Measurements from ENCODE around the gene UBN2.
A peak's percentile ranks its signal among the peaks of the same experiment; 100 is the strongest.
"Not testable (repeated sequence)": the region's sequence is repeated elsewhere in the genome, so short reads cannot be mapped to it uniquely, and the experiment has no call there.

UBN2 gene

DNA sequence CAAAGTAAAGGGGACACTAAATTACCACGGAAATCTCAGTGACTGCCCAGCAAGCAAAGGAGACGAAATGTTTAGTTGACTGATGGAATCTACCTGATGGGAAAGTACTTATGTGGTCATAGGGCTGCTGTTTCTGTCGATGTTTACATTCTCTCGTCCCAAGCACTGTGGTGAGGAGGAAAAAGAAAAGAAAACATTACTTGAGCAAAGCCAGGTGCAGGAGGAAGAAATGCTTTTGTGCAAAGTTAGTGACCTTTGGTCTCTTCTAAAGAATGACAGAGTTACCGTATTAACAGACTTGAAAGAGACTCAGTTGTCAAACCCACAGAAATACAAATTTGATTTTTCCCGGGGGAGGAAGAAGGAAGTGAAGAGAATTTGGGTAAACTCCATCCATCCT, 66.8 kb downstream of the UBN2 start:
- no peak for DNase-seq (ENCODE audit: low read depth)

DNA sequence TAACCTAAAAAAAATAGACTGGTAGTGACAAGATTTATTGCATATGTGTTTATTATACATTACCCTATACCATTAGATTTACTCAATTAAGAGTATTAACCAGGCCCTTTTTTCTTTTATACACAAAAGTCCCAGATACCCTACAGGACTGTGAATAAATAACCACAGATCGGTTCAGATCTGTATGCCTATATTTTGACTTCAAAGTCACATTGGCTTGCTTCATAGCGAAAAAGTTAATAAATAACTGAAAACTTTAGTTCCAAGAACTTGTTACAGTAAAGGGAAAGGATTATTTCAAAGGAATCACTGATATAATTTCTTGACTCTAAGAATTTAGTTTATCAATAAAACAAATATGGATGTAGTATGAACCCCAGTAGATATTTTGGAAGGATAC, 68.3 kb downstream of the UBN2 start:
- no peak for DNase-seq (ENCODE audit: low read depth)

DNA sequence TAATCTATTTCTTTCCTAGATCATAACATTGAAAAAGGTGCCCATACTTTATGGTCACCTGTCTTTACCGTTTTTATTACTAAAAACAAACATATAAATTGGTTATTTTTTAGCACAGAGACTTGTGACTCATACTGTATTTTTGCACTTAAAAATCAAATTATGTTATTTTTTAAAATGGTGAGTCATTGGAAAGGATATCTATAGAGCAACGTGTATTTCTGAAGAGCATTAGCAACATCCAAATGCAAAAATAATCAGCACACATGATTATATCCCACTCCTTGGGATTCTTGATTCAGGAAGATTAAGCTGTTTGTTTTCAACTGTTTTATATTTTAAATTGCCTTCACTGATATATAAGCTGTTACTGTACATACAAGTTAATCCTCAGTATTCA, 69.4 kb downstream of the UBN2 start:
- DNase-seq (ENCODE audit: low read depth), result no peak

DNA sequence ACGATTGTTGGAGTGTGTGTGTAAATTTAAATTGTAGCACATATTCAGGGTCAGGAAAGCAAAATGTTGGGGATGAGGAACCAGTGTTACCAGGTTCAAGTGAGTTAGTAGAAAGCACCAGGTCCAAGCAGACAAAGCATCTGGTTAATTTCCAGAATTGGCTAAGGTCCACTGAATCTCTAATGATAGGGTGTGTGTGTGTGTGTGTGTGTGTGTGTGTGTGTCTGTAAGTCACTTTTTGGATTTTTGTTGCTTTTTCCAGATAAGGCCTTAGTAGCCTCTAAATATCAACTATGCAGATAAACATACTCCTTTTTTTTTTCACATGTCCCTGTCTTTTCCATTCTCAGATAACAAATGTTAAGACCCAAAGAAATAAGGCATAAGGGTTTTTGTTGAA, 73.5 kb downstream of the UBN2 start:
- no peak for DNase-seq (ENCODE audit: low read depth)

DNA sequence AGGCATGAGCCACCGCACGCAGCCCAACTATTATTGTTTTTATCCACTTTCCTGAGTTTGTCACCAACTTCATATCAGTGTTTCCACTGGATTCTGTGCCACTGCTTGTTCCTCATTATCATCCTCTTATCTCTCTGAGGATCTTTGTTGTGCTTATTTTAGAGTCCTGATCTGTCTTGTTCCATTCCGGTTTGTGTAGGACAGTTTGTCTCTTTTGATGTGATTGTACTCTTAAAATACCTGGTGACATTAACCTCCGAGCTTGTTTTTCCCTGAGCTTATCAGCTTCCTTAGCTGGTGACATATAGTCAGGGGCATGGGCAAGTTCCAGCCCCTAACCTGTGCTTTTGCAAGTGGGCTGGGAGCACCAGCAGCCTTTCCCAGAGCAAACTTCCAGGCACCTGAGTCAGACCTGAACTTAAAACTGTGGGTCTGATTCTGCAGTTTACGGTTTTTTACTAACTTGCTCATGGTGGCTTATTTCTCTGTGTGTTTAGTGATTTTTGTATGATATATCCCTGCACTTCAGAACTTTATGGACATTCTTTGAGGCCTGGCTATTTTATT, 87.0 kb downstream of the UBN2 start:
- no peak for DNase-seq (ENCODE audit: low read depth)

DNA sequence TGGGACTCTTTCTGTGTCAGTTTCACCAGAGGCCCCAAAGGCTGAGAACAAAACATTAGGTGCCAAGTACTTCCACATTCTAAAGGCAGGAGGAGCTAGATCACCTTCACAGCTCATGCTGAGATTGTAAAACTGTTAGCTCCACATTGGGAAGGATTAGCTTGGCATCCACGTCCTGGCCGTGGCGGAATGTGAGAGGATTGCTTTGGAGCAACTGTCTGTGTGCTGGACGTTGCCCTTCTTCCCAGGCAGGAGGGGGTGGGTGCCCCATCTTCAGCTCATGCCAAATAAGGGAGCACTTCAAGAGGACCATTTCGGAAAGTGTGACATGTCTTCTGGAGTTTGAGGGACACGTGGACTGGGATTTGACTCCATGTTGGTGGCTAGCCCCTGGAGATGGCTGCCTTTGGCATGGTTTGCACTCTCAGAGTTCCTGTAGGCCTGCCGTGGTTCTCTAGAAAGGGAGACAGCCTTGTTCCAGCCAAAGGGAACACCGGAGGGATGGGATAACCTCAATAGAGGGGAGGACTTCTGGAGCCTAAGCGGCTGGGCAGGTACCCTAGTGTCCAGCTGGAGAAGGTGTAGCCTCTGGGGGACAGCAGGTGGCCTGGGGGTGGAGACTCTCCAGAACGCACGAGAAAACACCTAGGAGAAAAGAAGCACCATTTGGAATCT, 90.2 kb downstream of the UBN2 start:
- DNase-seq (ENCODE audit: low read depth), result peak; percentile 20

DNA sequence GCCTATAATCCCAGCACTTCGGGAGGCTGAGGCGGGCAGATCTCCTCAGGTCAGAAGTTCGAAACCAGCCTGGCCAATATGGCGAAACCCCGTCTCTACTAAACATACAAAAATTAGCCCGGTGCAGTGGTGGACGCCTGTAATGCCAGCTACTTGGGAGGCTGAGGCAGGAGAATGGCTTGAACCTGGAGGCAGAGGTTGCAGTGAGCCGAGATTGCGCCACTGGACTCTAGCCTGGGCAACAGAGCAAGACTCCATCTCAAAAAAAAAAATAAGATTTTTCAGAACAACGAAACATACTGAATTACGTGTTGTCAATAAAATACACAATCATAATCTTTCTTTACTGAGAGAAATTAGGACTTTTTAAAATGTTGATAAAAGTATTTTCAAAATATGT, 93.7 kb downstream of the UBN2 start:
- not testable (repeated sequence) for DNase-seq (ENCODE audit: low read depth)

DNA sequence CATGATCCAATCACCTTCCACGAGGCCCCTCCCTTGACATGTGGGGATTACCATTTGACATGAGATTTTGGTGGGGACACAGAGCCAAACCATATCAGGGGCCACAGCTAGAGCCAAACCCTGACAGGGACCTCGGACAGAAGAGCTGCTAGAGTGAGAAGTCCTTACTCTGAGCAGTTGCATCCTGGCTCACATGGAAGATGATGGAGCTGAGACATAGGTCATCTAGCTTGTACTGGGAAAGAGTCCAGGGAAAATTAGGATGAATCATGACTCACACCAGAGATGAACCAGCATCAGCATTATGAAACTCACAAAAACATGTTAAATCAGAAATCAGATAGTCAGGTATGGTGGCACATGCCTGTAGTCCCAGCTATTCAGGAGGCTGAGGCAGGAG, 97.3 kb downstream of the UBN2 start:
- DNase-seq (ENCODE audit: low read depth), result peak; percentile 89

DNA sequence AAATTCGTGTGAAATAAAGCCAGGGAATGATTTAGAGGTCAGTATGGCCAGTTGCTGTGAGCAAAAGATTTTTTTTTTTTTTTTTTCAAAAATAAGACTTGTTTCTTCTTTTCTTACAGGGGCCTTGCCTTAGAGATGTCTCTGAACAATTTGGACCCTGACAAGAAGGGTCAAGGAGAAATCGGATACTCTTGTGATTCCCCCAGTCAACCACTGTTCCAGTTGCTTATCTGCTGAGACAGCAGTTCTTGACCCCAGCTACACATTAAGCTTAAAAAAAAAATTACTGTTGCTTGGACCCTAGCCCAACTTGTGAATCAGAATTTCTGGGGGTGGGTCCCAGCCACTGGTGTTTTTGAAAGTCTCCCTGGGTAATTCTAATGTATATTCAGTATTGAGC, 98.1 kb downstream of the UBN2 start:
- no peak for DNase-seq (ENCODE audit: low read depth)

DNA sequence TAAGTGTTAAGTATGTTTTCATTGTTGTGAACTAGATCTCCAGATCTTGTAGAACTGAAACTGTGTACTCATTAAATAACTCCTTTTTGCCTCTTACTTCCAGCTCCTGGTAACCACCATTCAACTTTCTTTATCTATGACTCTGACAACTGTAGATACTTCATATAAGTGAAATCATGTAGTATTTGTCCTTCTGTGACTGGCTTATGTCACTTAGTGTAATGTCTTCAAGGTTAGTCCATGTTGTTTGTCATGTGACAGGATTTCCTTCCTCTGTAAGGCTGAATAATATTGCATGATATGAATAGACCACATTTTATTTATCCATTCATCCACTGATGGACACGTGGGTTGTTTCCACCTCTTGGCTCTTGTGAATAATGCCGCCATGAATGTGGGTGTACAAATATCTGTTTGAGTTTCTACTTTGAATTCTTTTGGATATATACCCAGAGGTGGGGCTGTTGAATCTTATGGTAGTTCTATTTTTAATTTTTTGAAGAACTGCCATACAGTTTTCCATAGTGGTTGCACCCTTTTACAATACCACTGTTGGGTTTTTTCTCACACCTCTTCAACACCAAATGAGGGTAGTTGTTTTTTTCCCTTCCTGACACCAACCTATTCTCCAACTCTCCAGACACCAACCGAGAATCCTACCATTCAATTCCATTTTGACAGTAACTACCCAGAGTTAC, 99.4 kb downstream of the UBN2 start:
- DNase-seq (ENCODE audit: low read depth), result no peak

DNA sequence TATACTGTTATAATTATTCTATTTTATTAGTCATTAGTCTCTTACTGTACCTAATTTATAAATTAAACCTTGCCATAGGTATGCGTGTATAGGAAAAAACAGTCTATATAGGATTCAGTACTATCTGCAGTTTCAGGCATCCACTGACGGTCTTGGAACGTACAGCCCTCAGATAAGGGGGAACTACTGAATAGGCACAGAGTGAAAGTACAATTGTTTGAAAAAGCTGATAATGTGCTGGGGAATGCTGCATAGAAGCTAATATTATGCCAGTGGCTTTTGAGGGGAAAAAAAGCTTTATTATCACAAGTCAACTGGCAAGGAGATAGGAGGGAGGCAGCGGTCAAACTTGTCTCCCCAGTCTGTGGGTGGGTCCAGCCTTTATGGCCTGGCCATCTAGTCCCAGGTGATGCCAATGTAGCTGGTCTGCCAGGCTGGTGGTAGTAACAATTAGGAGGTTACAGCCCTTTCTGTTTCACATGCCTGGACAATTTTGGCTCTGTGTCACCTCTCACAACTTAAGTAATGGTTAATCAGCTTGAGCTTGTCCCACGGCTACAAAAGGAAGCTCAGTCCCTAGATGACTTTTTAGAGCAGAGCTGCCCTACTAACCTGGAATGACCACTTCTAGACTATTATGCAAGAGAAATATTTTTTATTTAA, 101.8 kb downstream of the UBN2 start:
- DNase-seq (ENCODE audit: low read depth), result no peak

DNA sequence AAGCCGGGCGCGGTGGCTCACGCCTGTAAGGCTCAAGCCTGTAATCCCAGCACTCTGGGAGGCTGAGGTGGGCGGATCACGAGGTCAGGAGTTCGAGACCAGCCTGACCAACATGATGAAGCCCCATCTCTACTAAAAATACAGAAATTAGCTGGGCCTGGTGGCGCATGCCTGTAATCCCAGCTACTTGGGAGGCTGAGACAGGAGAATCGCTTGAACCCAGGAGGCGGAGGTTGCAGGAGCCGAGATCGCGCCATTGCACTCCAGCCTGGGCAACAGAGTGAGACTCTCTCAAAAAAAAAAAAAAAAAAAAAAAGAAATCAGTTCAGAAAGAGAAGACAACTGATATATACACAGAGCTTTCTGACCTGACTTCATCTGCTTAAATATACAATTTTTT, 102.4 kb downstream of the UBN2 start:
- DNase-seq (ENCODE audit: low read depth), result not testable (repeated sequence)

DNA sequence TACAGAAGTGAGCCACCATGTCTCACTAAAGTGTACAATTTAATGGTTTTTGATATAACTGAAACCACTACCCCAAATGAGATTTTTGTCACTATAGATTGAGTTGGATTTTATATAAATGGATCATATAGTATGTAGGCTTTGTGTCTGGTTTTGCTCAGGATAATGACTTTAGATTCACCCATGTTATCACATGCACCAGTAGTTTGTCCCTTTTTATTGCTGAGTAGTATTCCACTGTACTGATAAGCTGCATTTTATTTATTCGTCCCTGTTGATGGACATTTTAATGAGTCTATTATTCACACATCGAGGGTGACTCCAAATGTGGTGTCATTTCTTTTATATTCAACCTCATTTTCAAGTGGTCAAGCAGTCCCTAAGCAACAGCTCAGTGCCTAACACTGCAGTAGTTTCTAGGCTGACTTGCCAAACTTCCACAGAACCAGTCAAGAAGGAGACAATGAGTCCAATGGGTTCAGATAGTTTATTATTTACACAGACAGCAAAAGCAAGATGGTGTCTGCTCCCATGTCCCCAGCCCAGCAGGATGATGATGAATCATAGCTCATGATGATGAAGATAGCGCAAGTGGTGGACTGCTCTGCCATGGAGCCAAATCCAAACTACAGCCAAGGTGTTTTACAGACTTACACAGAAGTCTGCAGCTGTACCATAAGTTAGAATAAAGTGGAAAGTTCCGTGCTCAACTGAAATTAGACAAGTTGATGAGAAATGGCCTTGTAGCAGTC, 103.5 kb downstream of the UBN2 start:
- DNase-seq (ENCODE audit: low read depth), result no peak

DNA sequence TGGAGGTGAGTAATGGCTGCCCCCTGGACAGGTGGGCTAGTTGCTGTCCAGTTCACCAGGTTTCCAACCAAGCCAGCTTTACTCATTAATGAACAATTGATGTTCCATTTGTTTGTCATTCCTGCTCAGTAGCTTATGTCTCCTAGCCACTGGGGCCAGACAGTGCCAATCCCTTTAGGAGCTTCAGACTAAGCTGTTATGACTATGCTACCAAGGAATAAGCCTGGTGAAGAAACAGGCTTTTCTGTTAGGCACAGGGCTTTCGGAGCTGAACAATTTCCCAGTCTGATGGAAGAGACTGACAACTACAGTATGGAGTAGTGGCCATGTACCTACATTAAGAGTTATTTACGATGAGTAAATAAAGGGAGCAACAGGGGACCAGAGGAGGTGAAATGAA, 108.0 kb downstream of the UBN2 start:
- no peak for DNase-seq (ENCODE audit: low read depth)

DNA sequence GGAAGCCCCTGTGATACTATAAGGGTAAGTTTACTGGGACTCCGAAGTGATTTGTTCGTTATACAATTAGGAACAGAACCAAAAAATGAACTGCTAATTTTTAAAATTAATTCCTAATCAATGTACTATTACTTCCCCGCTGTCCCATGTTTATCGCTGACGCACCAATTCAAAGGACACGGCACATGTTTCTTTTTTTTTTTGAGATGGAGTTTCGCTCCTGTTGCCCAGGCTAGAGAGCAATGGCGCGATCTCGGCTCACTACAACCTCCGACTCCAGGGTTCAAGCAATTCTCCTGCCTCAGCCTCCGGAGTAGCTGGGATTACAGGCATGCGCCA, 108.6 kb downstream of the UBN2 start:
- DNase-seq (ENCODE audit: low read depth), result no peak

DNA sequence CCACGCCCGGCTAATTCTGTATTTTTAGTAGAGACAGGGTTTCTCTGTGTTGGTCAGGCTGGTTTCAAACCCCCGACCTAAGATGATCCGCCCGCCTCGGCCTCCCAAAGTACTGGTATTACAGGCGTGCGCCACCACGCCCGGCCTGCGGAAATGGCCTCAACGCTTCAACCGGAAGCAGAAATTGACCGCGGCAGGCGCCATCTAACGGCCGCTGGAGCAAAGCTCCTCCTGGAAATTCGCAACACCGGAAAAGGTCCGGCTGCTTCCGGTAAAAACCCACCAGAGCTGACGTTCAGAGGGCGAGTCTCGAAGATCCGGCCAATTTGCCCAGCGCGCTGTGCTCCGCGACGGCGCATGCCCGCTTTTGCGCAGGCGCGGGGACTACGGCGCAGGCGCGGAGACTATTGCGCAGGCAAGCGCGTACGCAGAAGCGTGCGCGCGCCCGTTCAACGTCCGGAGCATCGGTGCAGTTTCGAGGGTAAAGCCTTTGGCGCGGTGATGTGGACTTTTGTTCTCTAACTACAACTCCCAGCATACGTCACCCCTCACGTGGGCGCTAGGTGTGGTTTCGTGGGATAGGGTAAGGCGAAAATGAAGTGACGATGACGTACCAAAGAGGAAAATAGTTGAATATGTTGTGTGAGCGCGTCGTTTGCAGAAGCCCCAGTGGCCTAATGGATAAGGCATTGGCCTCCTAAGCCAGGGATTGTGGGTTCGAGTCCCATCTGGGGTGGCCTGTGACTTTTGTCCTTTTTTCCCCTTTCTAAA, 109.2 kb downstream of the UBN2 start:
- DNase-seq (ENCODE audit: low read depth), result peak; percentile 99

DNA sequence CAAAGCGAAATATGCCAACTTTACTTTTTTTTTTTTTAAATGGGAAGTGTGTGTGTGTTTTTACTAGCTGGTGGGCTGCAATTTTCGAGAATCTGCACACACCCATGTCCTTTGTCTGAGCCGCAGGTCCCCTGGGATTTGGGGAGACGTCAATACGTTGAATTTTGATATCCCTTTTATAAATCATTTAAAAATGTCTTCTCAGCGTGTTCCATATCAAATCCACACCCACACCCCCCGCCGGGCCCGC, 109.7 kb downstream of the UBN2 start:
- DNase-seq (ENCODE audit: low read depth), result no peak

DNA sequence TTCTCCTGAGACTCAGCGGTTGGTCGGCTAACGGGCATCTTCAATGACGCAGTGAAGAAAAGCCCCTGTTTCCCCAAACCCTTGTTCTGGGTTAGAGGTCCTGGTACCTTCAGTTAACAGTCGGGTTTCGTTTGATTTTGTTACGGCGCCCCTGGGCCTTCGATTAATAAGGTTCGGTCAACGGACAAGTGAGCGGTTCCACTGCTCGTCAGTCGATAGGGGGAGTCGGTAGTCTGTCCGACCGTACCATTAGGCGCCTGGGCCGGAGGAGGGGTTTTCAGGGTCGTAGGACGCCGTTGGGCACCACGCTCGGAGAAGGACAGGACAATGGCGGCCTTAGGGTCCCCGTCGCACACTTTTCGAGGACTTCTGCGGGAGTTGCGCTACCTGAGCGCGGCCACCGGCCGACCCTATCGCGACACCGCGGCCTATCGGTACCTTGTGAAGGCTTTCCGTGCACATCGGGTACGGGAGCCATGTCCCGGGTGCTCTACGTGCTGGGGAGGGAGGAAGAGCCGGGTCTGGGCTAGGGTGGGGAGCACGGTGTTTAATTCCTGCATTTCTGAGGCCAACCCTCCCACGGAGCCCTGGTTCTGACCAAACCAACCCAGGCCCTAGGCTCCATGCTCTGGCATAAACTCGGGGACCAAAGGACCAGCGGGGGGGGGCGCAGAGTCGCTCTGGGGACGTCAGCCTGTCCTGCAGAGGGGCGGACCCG, 110.2 kb downstream of the UBN2 start, which contains the start of gene FMC1:
FMC1 (plus strand) TSS at position 280 of the 718 bp plus-strand sequence; CDS start at position 328, 48 bp downstream.
- peak; percentile 88 for DNase-seq (ENCODE audit: low read depth)

DNA sequence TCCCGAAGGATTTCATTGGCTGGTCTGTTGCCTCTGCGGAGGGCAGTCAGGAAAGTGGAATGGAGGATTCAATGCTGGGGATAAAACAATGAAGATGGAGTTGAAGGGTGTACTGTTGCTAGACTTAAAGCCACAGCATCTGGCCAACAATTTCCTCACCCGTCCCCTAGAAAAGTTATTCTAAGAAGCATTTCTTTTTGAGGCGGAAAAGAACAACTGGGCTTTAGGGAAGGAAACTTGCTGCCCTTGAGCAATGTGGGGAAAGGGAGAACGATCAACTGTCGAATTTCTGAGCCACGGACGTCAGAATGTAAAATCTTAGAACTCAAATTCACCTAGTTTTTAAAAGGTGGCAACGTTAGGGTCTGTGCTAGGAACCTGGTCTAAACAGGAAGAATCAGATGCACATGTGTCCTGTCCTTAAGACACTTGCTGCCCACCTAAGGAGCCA, 110.8 kb downstream of the UBN2 start:
- DNase-seq (ENCODE audit: low read depth), result no peak

DNA sequence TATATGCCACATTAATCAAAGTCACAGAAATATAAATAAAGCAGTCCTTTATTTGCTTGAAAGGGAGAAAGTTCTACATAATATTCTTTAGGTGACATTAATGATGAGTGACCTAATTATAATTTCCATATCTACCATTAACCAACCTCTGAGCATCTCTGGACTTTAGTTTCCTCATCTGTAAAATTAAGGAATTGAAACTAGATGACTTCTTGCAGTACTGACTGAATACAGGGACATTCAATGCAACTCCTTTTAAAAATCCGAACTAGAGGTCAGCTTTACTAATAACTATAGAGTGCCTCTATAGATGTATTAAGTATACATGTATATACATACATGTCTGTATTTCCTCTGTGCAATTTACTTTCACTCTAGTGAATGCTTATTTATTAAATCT, 114.0 kb downstream of the UBN2 start:
- DNase-seq (ENCODE audit: low read depth), result no peak

DNA sequence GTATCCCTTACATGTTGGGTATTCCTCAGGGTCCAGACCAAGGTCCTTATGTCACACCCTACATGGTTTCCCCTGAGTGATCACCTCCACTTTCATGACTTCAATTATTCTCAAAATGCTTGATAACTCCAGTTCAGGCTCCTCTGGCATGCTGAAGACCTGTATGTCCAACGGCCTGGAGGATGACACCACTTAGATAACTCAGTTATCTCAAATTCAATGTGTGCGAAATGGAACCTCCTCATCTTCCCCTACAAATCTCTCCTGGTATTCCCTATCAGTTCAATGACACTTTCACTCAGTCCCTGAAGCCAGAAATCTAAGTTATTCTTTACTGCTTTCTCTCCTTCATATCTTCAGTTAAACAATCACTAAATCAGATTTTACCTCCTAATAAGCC, 120.0 kb downstream of the UBN2 start:
- no peak for DNase-seq (ENCODE audit: low read depth)

Measured in stromal cell of bone marrow (primary cell).